ENCODE data around the gene BTBD2.

The BTBD2 gene

DNA sequence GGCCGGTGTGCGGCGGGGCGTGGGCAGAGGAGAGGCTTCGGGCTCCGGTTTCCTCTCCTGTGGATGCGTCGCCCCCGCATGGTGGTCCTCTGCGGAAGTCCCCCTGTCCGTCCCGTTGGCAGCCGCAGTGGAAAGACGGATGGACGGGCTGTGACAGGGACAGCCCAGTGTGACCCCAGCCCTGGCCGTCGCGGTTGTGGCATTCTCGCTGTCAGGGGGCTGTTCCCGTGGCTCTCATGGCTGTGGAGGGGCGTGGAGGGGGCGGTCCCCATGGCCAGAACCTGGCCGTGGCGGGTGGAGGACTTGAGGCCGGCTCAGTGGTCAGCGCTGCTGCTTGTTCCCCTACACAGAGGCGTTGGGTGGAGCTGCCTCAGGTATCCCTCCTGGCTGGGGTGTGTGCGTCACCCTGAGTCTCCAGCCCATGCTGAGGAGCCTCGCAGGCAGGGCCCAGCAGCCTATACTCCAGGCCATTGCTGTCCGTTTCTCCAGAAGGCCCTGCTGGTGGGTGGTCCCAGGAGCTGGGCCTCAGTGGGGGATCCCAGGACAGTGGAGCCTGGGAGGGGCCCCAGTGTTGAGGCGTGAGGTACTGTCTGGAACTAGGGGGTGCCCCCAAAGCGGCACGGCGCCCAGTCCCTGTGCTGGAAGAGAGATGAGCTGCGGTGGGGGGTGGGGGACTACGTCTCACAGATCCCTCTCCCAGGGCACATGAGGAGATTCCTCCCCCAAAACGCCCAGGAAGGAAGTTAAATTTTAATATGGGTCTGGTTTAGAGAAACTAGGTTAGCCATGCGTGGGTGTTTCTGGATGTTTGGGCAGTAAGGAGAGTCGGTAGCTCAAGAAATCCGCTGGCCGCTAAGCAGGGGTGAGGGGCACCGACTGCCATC lies 54.3 kb downstream of the BTBD2 start:
- H2AFZ ChIP-seq (ENCODE audit: low read length): no peak overlapping the region
- no peaks in the 10 kb centered on the region for H3F3A ChIP-seq (ENCODE audit: insufficient read depth, low read length)
- H3K36me3 ChIP-seq (replicated peaks; ENCODE audit: insufficient read depth, low read length): no peaks in the 10 kb centered on the region
- H3K27me3 ChIP-seq (replicated peaks; ENCODE audit: insufficient read depth, low read length): no peaks in the 10 kb centered on the region
- H3K9me2 ChIP-seq (replicated peaks; ENCODE audit: insufficient read depth, low read length): no peaks in the 10 kb centered on the region
- peaks cover 79% of the 10 kb centered on the region for H3K79me2 ChIP-seq (ENCODE audit: low read length)
- no peak for TF ChIP-seq EZH2 (optimal IDR thresholded peaks at IDR 0.05; ENCODE audit: low read depth, low read length)
- TF ChIP-seq, protein P1, sequence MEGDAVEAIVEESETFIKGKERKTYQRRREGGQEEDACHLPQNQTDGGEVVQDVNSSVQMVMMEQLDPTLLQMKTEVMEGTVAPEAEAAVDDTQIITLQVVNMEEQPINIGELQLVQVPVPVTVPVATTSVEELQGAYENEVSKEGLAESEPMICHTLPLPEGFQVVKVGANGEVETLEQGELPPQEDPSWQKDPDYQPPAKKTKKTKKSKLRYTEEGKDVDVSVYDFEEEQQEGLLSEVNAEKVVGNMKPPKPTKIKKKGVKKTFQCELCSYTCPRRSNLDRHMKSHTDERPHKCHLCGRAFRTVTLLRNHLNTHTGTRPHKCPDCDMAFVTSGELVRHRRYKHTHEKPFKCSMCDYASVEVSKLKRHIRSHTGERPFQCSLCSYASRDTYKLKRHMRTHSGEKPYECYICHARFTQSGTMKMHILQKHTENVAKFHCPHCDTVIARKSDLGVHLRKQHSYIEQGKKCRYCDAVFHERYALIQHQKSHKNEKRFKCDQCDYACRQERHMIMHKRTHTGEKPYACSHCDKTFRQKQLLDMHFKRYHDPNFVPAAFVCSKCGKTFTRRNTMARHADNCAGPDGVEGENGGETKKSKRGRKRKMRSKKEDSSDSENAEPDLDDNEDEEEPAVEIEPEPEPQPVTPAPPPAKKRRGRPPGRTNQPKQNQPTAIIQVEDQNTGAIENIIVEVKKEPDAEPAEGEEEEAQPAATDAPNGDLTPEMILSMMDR (IDR thresholded peaks at IDR 0.05; ENCODE audit: low read length): no peak
- no peak for TF ChIP-seq EZH2phosphoT487 (IDR thresholded peaks at IDR 0.05; ENCODE audit: low read length)
- H4K20me1 ChIP-seq (ENCODE audit: insufficient read depth, low read length): no peaks in the 10 kb centered on the region
- H3K4me1 ChIP-seq (ENCODE audit: low read length): no peaks in the 10 kb centered on the region
- H3K4me2 ChIP-seq (ENCODE audit: low read depth, low read length): no peak overlapping the region
- no peak overlapping the region for H3K27ac ChIP-seq (ENCODE audit: low read length)
- H3K9me3 ChIP-seq (replicated peaks; ENCODE audit: insufficient read depth, low read length): no peaks in the 10 kb centered on the region
- no peak overlapping the region for H3K4me3 ChIP-seq (ENCODE audit: low read length)
- no peak for DNase-seq
- H3K9ac ChIP-seq (ENCODE audit: low read length): no peak overlapping the region

DNA sequence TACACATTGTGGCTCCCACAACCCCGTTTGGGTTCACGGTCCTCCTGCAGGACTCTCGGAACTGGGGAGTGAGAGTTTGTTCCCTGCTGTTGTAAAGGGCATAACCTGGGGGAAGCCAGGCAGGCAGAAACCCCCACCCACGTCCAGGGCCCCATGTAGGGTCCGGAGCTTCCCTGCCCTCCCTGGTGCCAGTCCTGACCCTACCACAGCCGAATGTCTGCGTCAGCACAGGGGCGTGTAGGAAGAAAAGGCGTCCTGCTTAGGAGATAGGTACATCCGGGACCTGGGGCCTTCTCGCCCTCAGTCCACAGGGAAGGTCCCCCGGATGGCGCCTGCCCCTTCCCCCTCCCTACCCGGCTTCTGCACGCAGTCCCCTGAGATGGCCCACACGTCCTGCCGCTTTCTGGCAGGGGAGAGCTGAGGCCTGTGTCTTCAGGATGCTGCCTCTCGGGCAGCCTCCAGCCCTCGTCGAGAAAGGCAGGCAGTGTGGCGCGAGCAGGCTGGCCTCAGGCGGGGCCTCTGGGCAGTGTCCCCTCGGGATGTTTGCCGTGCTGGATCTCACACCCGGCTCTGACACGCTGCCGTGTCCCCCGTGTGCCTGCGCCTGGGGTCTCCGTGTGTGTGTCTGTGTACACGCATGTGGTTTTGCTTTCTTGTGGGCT lies 55.5 kb downstream of the BTBD2 start:
- H3K9ac ChIP-seq (ENCODE audit: low read length): no peak overlapping the region
- H3F3A ChIP-seq (ENCODE audit: insufficient read depth, low read length): no peaks in the 10 kb centered on the region
- H3K79me2 ChIP-seq (ENCODE audit: low read length): peaks cover 79% of the 10 kb centered on the region
- H2AFZ ChIP-seq (ENCODE audit: low read length): no peak overlapping the region
- H3K27ac ChIP-seq (ENCODE audit: low read length): no peak overlapping the region
- no peaks in the 10 kb centered on the region for H3K36me3 ChIP-seq (replicated peaks; ENCODE audit: insufficient read depth, low read length)
- no peaks in the 10 kb centered on the region for H3K9me3 ChIP-seq (replicated peaks; ENCODE audit: insufficient read depth, low read length)
- no peaks in the 10 kb centered on the region for H3K9me2 ChIP-seq (replicated peaks; ENCODE audit: insufficient read depth, low read length)
- no peaks in the 10 kb centered on the region for H3K27me3 ChIP-seq (replicated peaks; ENCODE audit: insufficient read depth, low read length)
- no peaks in the 10 kb centered on the region for H3K4me1 ChIP-seq (ENCODE audit: low read length)
- DNase-seq: no peak
- no peaks in the 10 kb centered on the region for H4K20me1 ChIP-seq (ENCODE audit: insufficient read depth, low read length)
- no peak overlapping the region for H3K4me3 ChIP-seq (ENCODE audit: low read length)
- no peak for TF ChIP-seq EZH2 (optimal IDR thresholded peaks at IDR 0.05; ENCODE audit: low read depth, low read length)
- TF ChIP-seq, protein P1 (IDR thresholded peaks at IDR 0.05; ENCODE audit: low read length): no peak
- no peak for TF ChIP-seq EZH2phosphoT487 (IDR thresholded peaks at IDR 0.05; ENCODE audit: low read length)
- no peak overlapping the region for H3K4me2 ChIP-seq (ENCODE audit: low read depth, low read length)

DNA sequence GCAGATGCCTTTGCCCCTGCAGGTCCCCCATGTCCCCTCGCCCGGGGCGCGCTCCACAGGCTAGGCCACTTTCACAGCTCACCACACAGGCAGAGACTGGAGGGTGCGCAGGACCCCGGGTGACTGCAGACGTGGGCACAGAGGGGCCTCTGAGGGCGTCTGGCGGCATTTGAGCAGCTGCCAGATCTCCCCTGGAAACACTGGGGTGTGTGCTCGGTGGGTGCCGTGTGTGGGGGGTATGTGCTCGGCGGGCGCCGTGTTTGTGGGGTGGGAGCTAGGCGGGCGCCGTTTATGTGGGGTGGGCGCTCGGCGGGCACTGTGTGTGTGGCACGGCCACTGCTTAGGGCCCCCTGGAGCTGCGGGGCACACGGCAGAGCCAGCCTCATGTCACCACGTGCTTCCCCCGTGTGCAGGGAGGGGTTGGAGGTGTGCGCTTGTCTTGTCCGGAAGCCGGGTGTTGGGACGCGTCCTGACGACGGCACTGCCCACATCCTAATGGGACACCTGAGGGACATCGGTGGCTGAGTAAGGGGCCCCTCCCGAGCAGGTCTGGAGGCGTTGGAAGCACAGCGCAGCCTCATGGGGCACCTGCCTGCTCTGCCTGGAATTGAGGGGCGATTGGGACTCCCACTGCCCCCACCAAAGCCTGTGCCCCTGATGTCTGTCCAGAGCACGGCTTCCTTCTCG lies 57.8 kb downstream of the BTBD2 start:
- TF ChIP-seq, protein P1 (IDR thresholded peaks at IDR 0.05; ENCODE audit: low read length): no peak
- TF ChIP-seq EZH2 (optimal IDR thresholded peaks at IDR 0.05; ENCODE audit: low read depth, low read length): no peak
- no peak for TF ChIP-seq EZH2phosphoT487 (IDR thresholded peaks at IDR 0.05; ENCODE audit: low read length)
- peaks cover 92% of the 10 kb centered on the region for H3K79me2 ChIP-seq (ENCODE audit: low read length)
- H3K27me3 ChIP-seq (replicated peaks; ENCODE audit: insufficient read depth, low read length): no peaks in the 10 kb centered on the region
- no peaks in the 10 kb centered on the region for H3F3A ChIP-seq (ENCODE audit: insufficient read depth, low read length)
- no peak overlapping the region for H3K27ac ChIP-seq (ENCODE audit: low read length)
- no peaks in the 10 kb centered on the region for H3K4me1 ChIP-seq (ENCODE audit: low read length)
- no peak for DNase-seq
- no peaks in the 10 kb centered on the region for H3K9me2 ChIP-seq (replicated peaks; ENCODE audit: insufficient read depth, low read length)
- H3K4me2 ChIP-seq (ENCODE audit: low read depth, low read length): no peak overlapping the region
- no peaks in the 10 kb centered on the region for H3K9me3 ChIP-seq (replicated peaks; ENCODE audit: insufficient read depth, low read length)
- H3K9ac ChIP-seq (ENCODE audit: low read length): no peak overlapping the region
- H3K36me3 ChIP-seq (replicated peaks; ENCODE audit: insufficient read depth, low read length): no peaks in the 10 kb centered on the region
- H3K4me3 ChIP-seq (ENCODE audit: low read length): no peak overlapping the region
- H4K20me1 ChIP-seq (ENCODE audit: insufficient read depth, low read length): peaks cover 13% of the 10 kb centered on the region
- H2AFZ ChIP-seq (ENCODE audit: low read length): no peak overlapping the region

All from MM.1S (cell line).